Measurements from ENCODE around the gene TARBP2.
"Not testable (repeated sequence)": the region's sequence is repeated elsewhere in the genome, so short reads cannot be mapped to it uniquely, and the experiment has no call there.

The TARBP2 gene

GRCh38 chr12:53516758-53517455 lies 15.8 kb downstream of the TARBP2 start:
- DNase-seq, result no peak

- DNase-seq, result no peak
These were observed 17.3 kb downstream of the TARBP2 start for GRCh38 chr12:53518381-53518780.

- no peak for DNase-seq
These were observed 22.0 kb downstream of the TARBP2 start for GRCh38 chr12:53523131-53523530.

- no peak for DNase-seq
These were observed 23.4 kb downstream of the TARBP2 start for GRCh38 chr12:53524476-53524875.

- no peak for DNase-seq
These were observed 29.0 kb downstream of the TARBP2 start for GRCh38 chr12:53530061-53530460.

- no peak for DNase-seq
These were observed 29.8 kb downstream of the TARBP2 start for GRCh38 chr12:53530920-53531319.

- DNase-seq, result no peak
These were observed 30.9 kb downstream of the TARBP2 start for GRCh38 chr12:53532021-53532420.

GRCh38 chr12:53532524-53533445 lies 31.7 kb downstream of the TARBP2 start:
- no peak for DNase-seq

- no peak for DNase-seq
These were observed 32.4 kb downstream of the TARBP2 start for GRCh38 chr12:53533471-53533870.

GRCh38 chr12:53536962-53537361 lies 35.9 kb downstream of the TARBP2 start:
- no peak for DNase-seq

GRCh38 chr12:53538209-53538689 lies 37.2 kb downstream of the TARBP2 start:
- no peak for DNase-seq

GRCh38 chr12:53539526-53539925 lies 38.4 kb downstream of the TARBP2 start:
- DNase-seq, result no peak

GRCh38 chr12:53543539-53543938 lies 42.5 kb downstream of the TARBP2 start:
- DNase-seq, result peak; percentile 72

GRCh38 chr12:53548354-53548753 lies 47.3 kb downstream of the TARBP2 start:
- DNase-seq, result not testable (repeated sequence)

- not testable (repeated sequence) for DNase-seq
These were observed 49.0 kb downstream of the TARBP2 start for GRCh38 chr12:53550131-53550530.

GRCh38 chr12:53550595-53550994 lies 49.5 kb downstream of the TARBP2 start:
- no peak for DNase-seq

- no peak for DNase-seq
These were observed 50.8 kb downstream of the TARBP2 start for GRCh38 chr12:53551889-53552291.

- DNase-seq, result no peak
These were observed 51.6 kb downstream of the TARBP2 start for GRCh38 chr12:53552361-53553327.

All from right hindlimb (tissue), 1 donor.